Measurements from ENCODE around the gene ADAMTS17.

ADAMTS17 gene

GRCh38 chr15:100235030-100235617 lies 106.7 kb downstream of the ADAMTS17 start:
- H3K4me1 Mint-ChIP-seq, result no peaks in the 10 kb centered on the region
- CTCF ChIA-PET, result no interaction called here
- H3K36me3 Mint-ChIP-seq, result no peaks in the 10 kb centered on the region
- no peak for DNase-seq
- H3K9me3 Mint-ChIP-seq, result no peaks in the 10 kb centered on the region
- H3K27ac Mint-ChIP-seq, result no peak overlapping the region
- no peak overlapping the region for H3K4me3 Mint-ChIP-seq
- H3K27me3 Mint-ChIP-seq, result no peaks in the 10 kb centered on the region

DNA sequence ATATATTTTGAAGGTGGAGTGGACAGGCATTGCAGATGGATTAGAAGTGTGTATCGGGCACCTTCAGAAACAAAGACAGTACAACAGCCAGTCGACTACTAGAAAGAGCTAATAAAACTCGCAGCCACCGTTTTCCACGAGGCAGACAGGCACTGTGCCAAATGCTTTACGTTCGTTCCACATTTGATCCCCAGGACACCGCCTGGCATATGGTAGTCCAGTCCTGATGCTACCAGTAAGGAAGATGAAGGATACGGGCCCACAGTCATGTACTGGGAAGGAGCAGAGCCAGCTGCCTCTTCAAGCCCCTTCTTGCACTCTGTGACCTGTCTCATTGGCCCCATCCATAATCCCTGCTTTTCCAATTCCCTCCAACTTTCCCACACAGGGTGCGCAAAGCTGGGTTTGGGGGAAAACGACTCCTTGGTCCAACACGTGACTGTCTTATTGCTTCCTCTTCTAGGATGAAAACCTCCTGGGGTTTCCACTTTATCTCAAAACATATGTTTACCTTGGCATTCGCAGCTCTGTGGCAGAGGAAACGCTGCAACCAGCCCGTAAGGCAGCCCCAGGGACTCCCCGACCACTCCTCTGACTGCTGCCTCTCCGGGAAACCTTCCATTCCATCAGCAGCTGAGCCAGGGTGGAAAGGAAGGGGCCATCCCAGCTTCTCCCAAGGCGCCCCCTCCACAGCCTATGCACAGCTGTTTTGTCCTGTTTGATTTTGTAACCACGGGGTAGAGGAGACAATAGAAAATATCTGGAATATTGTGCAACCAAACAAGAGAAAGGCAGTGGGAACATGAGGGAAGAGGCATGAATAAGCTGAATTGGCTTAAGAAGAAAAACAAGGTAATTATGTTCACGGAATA lies 107.4 kb downstream of the ADAMTS17 start:
- Mint-ChIP-seq H3K27ac (no peak overlapping the region), H3K4me3 (no peak overlapping the region), H3K4me1 (peaks cover 4% of the 10 kb centered on the region), H3K36me3 (no peaks in the 10 kb centered on the region), H3K9me3 (no peaks in the 10 kb centered on the region), H3K27me3 (no peaks in the 10 kb centered on the region)
- DNase-seq, result no peak
- CTCF ChIA-PET, result no interaction called here

GRCh38 chr15:100230784-100231183 lies 111.0 kb downstream of the ADAMTS17 start:
- CTCF ChIA-PET, result no interaction called here
- H3K27ac Mint-ChIP-seq, result no peak overlapping the region
- H3K9me3 Mint-ChIP-seq, result no peaks in the 10 kb centered on the region
- DNase-seq, result no peak
- no peak overlapping the region for H3K4me3 Mint-ChIP-seq
- H3K27me3 Mint-ChIP-seq, result no peaks in the 10 kb centered on the region
- peaks cover 5% of the 10 kb centered on the region for H3K4me1 Mint-ChIP-seq
- no peaks in the 10 kb centered on the region for H3K36me3 Mint-ChIP-seq

GRCh38 chr15:100229181-100230163 lies 112.3 kb downstream of the ADAMTS17 start:
- DNase-seq, result no peak
- Mint-ChIP-seq H3K36me3 (no peaks in the 10 kb centered on the region), H3K4me1 (peaks cover 5% of the 10 kb centered on the region), H3K27ac (no peak overlapping the region), H3K9me3 (no peaks in the 10 kb centered on the region), H3K27me3 (no peaks in the 10 kb centered on the region), H3K4me3 (no peak overlapping the region)
- CTCF ChIA-PET, result interaction anchor here (0.5 kb wide), 1 partner anchor 134 kb away, joined by 3 read pairs; no protein-coding TSS in a partner anchor

GRCh38 chr15:100227781-100228180 lies 114.0 kb downstream of the ADAMTS17 start:
- no peaks in the 10 kb centered on the region for H3K27me3 Mint-ChIP-seq
- no peaks in the 10 kb centered on the region for H3K36me3 Mint-ChIP-seq
- CTCF ChIA-PET, result no interaction called here
- no peaks in the 10 kb centered on the region for H3K9me3 Mint-ChIP-seq
- no peak for DNase-seq
- H3K4me1 Mint-ChIP-seq, result peaks cover 5% of the 10 kb centered on the region
- H3K27ac Mint-ChIP-seq, result no peak overlapping the region
- no peak overlapping the region for H3K4me3 Mint-ChIP-seq

- no peaks in the 10 kb centered on the region for H3K27me3 Mint-ChIP-seq
- H3K4me3 Mint-ChIP-seq, result no peak overlapping the region
- no peak for DNase-seq
- H3K36me3 Mint-ChIP-seq, result no peaks in the 10 kb centered on the region
- CTCF ChIA-PET, result no interaction called here
- H3K9me3 Mint-ChIP-seq, result no peaks in the 10 kb centered on the region
- H3K4me1 Mint-ChIP-seq, result peaks cover 5% of the 10 kb centered on the region
- no peak overlapping the region for H3K27ac Mint-ChIP-seq
Observed at GRCh38 chr15:100226107-100226506, 115.7 kb downstream of the ADAMTS17 start.

- DNase-seq, result no peak
- CTCF ChIA-PET, result no interaction called here
- Mint-ChIP-seq H3K4me3 (no peak overlapping the region), H3K27ac (no peak overlapping the region), H3K27me3 (no peaks in the 10 kb centered on the region), H3K4me1 (peaks cover 1% of the 10 kb centered on the region), H3K36me3 (no peaks in the 10 kb centered on the region), H3K9me3 (no peaks in the 10 kb centered on the region)
Observed at GRCh38 chr15:100224206-100225185, 117.3 kb downstream of the ADAMTS17 start.

DNA sequence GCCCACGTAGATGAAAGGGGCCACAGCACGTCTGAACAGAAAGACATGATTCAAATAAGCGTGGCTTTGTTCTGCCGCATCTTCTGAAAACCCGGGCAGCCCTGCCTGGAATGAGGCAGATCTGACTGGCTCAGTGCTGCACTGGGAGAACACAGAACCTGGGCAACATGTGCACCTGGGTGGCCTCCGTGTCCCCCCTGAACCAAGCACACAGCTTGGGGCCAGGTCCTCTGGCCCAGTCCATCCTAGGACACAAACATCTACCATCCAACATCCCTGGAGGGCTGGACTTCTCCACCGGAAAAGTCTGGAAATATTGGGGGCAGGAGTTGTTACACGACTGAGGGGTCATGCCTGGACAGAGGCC lies 119.4 kb downstream of the ADAMTS17 start:
- Mint-ChIP-seq H3K27ac (no peak overlapping the region), H3K4me1 (no peaks in the 10 kb centered on the region), H3K36me3 (no peaks in the 10 kb centered on the region), H3K9me3 (no peaks in the 10 kb centered on the region), H3K4me3 (no peak overlapping the region), H3K27me3 (no peaks in the 10 kb centered on the region)
- CTCF ChIA-PET, result no interaction called here
- no peak for DNase-seq

DNA sequence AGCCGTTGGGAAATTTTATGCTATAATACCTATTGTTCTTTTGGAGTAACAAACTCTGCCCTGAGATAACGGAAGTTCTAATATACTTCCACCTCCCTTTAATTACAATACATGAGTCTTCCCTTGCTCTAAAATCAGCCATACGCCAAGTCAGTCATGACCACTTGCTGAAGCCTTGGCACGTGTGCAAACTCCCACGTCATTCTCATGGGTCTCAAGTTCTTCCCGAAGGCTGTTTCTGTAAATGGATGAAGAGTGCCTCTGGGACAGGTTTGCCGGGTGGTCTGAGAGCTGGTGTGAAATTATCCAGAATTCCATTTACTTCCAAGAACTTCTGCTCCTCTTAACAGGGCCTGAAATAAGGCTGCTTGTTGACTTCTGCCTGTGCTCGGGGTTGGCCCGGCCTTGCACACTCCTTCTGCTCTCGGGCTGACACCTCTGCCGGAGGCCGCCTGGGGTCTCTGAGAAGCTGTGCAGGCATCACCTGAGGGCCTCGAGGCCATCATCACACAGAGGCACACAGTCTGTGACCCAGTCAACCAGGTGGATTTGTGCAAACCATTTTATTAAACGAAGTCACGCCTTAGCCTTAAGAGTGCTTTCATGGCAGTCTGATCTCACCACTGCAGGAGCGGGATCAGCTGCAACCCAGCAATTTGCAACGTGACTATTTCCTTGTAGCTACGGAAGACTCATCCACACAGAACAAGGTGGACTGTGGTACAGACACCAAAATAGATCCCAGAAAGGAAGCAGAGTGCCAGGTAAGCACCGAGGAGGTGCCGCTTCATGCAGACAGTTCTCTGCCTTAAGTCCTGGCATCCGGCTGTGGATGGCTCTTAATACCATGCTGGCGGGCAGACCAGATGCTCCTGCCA lies 120.1 kb downstream of the ADAMTS17 start:
- Mint-ChIP-seq H3K4me3 (no peak overlapping the region), H3K4me1 (no peaks in the 10 kb centered on the region), H3K27me3 (no peaks in the 10 kb centered on the region), H3K9me3 (no peaks in the 10 kb centered on the region), H3K27ac (no peak overlapping the region), H3K36me3 (no peaks in the 10 kb centered on the region)
- no peak for DNase-seq
- CTCF ChIA-PET, result no interaction called here

GRCh38 chr15:100220058-100220768 lies 121.6 kb downstream of the ADAMTS17 start:
- H3K27me3 Mint-ChIP-seq, result no peaks in the 10 kb centered on the region
- no peak for DNase-seq
- H3K36me3 Mint-ChIP-seq, result no peaks in the 10 kb centered on the region
- no peaks in the 10 kb centered on the region for H3K9me3 Mint-ChIP-seq
- H3K27ac Mint-ChIP-seq, result no peak overlapping the region
- no peak overlapping the region for H3K4me3 Mint-ChIP-seq
- no peaks in the 10 kb centered on the region for H3K4me1 Mint-ChIP-seq
- CTCF ChIA-PET, result no interaction called here

- no peaks in the 10 kb centered on the region for H3K27me3 Mint-ChIP-seq
- no peaks in the 10 kb centered on the region for H3K9me3 Mint-ChIP-seq
- CTCF ChIA-PET, result no interaction called here
- H3K36me3 Mint-ChIP-seq, result no peaks in the 10 kb centered on the region
- H3K4me3 Mint-ChIP-seq, result no peak overlapping the region
- no peaks in the 10 kb centered on the region for H3K4me1 Mint-ChIP-seq
- no peak for DNase-seq
- H3K27ac Mint-ChIP-seq, result no peak overlapping the region
Observed at GRCh38 chr15:100218434-100218833, 123.3 kb downstream of the ADAMTS17 start.

DNA sequence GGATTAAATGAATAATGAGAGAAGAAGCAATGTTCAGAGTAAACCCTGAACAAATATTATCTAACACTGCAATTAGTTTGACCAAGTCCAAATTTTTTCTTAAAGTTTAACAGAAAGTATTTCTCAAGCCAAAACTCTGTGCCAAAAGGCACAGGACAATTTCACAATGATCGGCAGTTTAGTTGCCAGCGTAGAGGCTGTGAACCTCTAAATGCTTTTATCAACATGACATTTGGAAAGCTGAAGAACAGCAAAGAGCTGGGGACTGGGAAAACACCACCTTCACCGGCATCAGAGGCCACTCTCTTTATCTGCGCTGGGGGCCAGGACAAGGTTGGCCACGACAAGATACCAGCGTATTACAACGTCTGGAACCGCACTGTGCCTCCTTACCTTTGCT lies 125.6 kb downstream of the ADAMTS17 start:
- no peak overlapping the region for H3K4me3 Mint-ChIP-seq
- H3K27me3 Mint-ChIP-seq, result no peaks in the 10 kb centered on the region
- CTCF ChIA-PET, result no interaction called here
- no peak for DNase-seq
- H3K9me3 Mint-ChIP-seq, result no peaks in the 10 kb centered on the region
- H3K27ac Mint-ChIP-seq, result no peak overlapping the region
- no peaks in the 10 kb centered on the region for H3K4me1 Mint-ChIP-seq
- no peaks in the 10 kb centered on the region for H3K36me3 Mint-ChIP-seq

All from activated naive CD4-positive, alpha-beta T cell treated with anti-CD3 and anti-CD28 coated beads, Interleukin-2, amount 10 ng/mL, durations not matched to agents 7 days and 5 days (primary cell).